Vagina (tissue), 2 donors: ENCODE data around the gene PCNX3.

ENCODE experiments used
- POLR2A ChIP-seq, 2 donors: fragments of 450-650 bp; IDR thresholded peaks; one replicate each; pipeline ENCODE4 v1.6.1; 2017; ENCODE audit warnings: antibody characterized with exemption in 2 of 2, mild to moderate bottlenecking in 2 of 2, moderate library complexity in 2 of 2
- POLR2AphosphoS5 ChIP-seq, 2 donors: sonication (generic); formaldehyde crosslinking; IDR thresholded peaks; one replicate each; pipeline ENCODE4 v1.9.0; 2017; ENCODE audit warnings: antibody characterized with exemption in 2 of 2, mild to moderate bottlenecking in 2 of 2, low read depth in 1 of 2; ENCODE audit not compliant: insufficient read depth in 1 of 2
- TF ChIP-seq, protein P1 (sequence below), 3 experiments: fragments of 450-650 bp in 2 of 3; fragments of 200-600 bp in 1 of 3; sonication (generic) in 1 of 3; IDR thresholded peaks; one replicate each; pipeline ENCODE4 v1.5.1; 2017 to 2019; ENCODE audit warnings: antibody characterized with exemption in 3 of 3, mild to moderate bottlenecking in 2 of 3, moderate library complexity in 2 of 3

- TF ChIP-seq, protein P1, sequence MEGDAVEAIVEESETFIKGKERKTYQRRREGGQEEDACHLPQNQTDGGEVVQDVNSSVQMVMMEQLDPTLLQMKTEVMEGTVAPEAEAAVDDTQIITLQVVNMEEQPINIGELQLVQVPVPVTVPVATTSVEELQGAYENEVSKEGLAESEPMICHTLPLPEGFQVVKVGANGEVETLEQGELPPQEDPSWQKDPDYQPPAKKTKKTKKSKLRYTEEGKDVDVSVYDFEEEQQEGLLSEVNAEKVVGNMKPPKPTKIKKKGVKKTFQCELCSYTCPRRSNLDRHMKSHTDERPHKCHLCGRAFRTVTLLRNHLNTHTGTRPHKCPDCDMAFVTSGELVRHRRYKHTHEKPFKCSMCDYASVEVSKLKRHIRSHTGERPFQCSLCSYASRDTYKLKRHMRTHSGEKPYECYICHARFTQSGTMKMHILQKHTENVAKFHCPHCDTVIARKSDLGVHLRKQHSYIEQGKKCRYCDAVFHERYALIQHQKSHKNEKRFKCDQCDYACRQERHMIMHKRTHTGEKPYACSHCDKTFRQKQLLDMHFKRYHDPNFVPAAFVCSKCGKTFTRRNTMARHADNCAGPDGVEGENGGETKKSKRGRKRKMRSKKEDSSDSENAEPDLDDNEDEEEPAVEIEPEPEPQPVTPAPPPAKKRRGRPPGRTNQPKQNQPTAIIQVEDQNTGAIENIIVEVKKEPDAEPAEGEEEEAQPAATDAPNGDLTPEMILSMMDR (IDR thresholded peaks at IDR 0.05): no peak
- no peak for TF ChIP-seq POLR2A (IDR thresholded peaks at IDR 0.05)
- no peak for TF ChIP-seq POLR2AphosphoS5 (IDR thresholded peaks at IDR 0.05; ENCODE audit: insufficient read depth in 1 of 2, low read depth in 1 of 2)
Measured at GRCh38 chr11:65649656-65650546, 34.3 kb downstream of the PCNX3 start.
